Activated CD8-positive, alpha-beta T cell treated with anti-CD3 and anti-CD28 coated beads for 36 hours (primary cell): Measurements from ENCODE around the gene ZNF800. TPM values are rescaled to one million over a fixed set of nuclear protein-coding genes. Genes with fewer than 3 reads are reported as not detected.
A peak's percentile ranks its signal among the peaks of the same experiment; 100 is the strongest.

Source experiments
- ATAC-seq: fragments of 200-7000 bp; cut with Tn5 transposase; one replicate; pipeline ENCODE4 v1.10.0; 2021; ENCODE audit warnings: mild to moderate bottlenecking, moderate library complexity
- CTCF ChIA-PET: fragments of 350-600 bp; sonication (Branson Sonifier 250); formaldehyde crosslinking; loops from one replicate; lab custom pipeline; 2021; ENCODE audit warnings: antibody characterized with exemption; lab: Charles Lee
- POLR2A ChIA-PET: fragments of 350-600 bp; sonication (Branson Sonifier 250); formaldehyde crosslinking; loops from one replicate; lab custom pipeline; 2021; ENCODE audit warnings: antibody characterized with exemption; lab: Charles Lee
- DNase-seq: peaks from one replicate; pipeline ENCODE4 v3.0.0-alpha.2; 2020
- H3K27ac Mint-ChIP-seq: one replicate; pipeline ENCODE4 v1.8.0; 2021; ENCODE audit warnings: mild to moderate bottlenecking, mixed read lengths
- H3K27me3 Mint-ChIP-seq: one replicate; pipeline ENCODE4 v1.8.0; 2021; ENCODE audit warnings: mixed read lengths
- H3K36me3 Mint-ChIP-seq: one replicate; pipeline ENCODE4 v1.8.0; 2021; ENCODE audit warnings: low read depth, mixed read lengths
- H3K4me1 Mint-ChIP-seq: one replicate; pipeline ENCODE4 v1.8.0; 2021; ENCODE audit warnings: low read depth, mixed read lengths
- H3K4me3 Mint-ChIP-seq: one replicate; pipeline ENCODE4 v1.8.0; 2021; ENCODE audit warnings: mild to moderate bottlenecking, moderate library complexity, mixed read lengths
- H3K9me3 Mint-ChIP-seq: one replicate; pipeline ENCODE4 v1.8.0; 2021; ENCODE audit warnings: mixed read lengths
- intact Hi-C: fragments of 100-400 bp; cut with micrococcal nuclease; formaldehyde crosslinking; loops from one replicate; pipeline ENCODE4 v1.10.0; 2022
- total RNA-seq, 2 experiments: library from RNA; stranded (reverse); gene quantifications; one replicate each; pipeline ENCODE4 v1.2.3, GENCODE V29; 2021
- TF ChIP-seq, protein P1 (sequence below): fragments of 200-600 bp; IDR thresholded peaks from one replicate; pipeline ENCODE4 v1.8.0; 2022; ENCODE audit warnings: antibody characterized with exemption, mild to moderate bottlenecking

ZNF800 gene
- total RNA-seq, 2 experiments from 2014 or later, result 29.3 to 31.1 TPM

DNA sequence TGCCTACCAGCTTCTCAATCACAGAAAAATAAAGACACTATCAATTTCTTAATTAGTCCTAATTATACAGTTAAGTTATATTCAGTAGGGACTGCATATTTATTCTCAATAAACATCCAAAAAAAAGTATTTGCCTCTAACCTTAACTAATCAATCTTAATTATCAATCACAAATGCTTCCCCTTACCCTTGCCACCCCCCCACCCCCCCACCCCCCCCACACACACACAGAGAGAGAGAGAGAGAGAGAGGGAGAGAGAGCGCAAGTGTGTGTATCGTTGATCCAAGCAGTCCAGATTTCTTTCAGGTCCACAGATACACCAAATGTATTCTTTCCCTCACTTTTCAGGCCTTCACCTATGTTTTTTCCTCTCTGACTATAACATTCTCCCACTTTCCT is 12.9 kb downstream of the ZNF800 start:
- no peaks in the 10 kb centered on the region for H3K9me3 Mint-ChIP-seq
- peaks cover 75% of the 10 kb centered on the region for H3K4me1 Mint-ChIP-seq
- no peaks in the 10 kb centered on the region for H3K27me3 Mint-ChIP-seq

DNA sequence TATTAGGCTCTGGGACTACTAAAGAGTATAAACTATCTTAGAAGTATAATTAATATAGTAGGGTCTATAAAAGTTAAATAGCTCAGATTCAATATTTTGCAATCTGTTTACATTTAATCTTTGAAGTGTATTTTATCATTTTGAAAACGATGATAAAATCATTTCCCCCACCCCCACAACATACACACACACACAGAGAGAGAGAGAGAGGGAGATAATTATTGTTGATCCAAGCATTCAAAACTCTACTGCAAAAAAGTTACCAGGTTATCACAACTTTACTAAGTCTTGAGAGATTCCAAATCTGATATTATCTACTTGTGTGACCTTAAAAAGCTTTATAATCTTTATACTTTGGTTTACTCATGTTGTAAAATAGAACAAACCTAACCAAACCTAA is 14.0 kb downstream of the ZNF800 start:
- POLR2A ChIA-PET, result interaction anchor here (2.1 kb wide), 1 partner anchor 14 kb away, joined by 10 read pairs; the partner anchor contains the start of gene ZNF800
- H3K27me3 Mint-ChIP-seq, result no peaks in the 10 kb centered on the region
- intact Hi-C loops, result no loop called here
- peaks cover 47% of the 10 kb centered on the region for H3K36me3 Mint-ChIP-seq
- H3K27ac Mint-ChIP-seq, result no peak overlapping the region
- DNase-seq (no peak), ATAC-seq (no peak)
- TF ChIP-seq, protein P1, sequence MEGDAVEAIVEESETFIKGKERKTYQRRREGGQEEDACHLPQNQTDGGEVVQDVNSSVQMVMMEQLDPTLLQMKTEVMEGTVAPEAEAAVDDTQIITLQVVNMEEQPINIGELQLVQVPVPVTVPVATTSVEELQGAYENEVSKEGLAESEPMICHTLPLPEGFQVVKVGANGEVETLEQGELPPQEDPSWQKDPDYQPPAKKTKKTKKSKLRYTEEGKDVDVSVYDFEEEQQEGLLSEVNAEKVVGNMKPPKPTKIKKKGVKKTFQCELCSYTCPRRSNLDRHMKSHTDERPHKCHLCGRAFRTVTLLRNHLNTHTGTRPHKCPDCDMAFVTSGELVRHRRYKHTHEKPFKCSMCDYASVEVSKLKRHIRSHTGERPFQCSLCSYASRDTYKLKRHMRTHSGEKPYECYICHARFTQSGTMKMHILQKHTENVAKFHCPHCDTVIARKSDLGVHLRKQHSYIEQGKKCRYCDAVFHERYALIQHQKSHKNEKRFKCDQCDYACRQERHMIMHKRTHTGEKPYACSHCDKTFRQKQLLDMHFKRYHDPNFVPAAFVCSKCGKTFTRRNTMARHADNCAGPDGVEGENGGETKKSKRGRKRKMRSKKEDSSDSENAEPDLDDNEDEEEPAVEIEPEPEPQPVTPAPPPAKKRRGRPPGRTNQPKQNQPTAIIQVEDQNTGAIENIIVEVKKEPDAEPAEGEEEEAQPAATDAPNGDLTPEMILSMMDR, result no peak
- H3K4me3 Mint-ChIP-seq, result no peak overlapping the region
- no peaks in the 10 kb centered on the region for H3K9me3 Mint-ChIP-seq
- CTCF ChIA-PET, result interaction anchor here (1.3 to 1.4 kb wide), 2 partner anchors 11 to 14 kb away, joined by 4 to 10 read pairs; partner anchors contain the start of gene ZNF800
- H3K4me1 Mint-ChIP-seq, result peaks cover 76% of the 10 kb centered on the region

More for the DNA sequence above, 12.9 kb downstream of the ZNF800 start:
- no peak for DNase-seq
- Mint-ChIP-seq H3K36me3 (peaks cover 39% of the 10 kb centered on the region), H3K27ac (peak overlapping the region; percentile 61), H3K4me3 (no peak overlapping the region)
- ATAC-seq, result no peak
- TF ChIP-seq, protein P1, result no peak
- CTCF ChIA-PET, result no interaction called here
- POLR2A ChIA-PET, result interaction anchor here (1.9 kb wide), 1 partner anchor 12 kb away, joined by 14 read pairs; the partner anchor contains the start of gene ZNF800
- intact Hi-C loops, result no loop called here

DNA sequence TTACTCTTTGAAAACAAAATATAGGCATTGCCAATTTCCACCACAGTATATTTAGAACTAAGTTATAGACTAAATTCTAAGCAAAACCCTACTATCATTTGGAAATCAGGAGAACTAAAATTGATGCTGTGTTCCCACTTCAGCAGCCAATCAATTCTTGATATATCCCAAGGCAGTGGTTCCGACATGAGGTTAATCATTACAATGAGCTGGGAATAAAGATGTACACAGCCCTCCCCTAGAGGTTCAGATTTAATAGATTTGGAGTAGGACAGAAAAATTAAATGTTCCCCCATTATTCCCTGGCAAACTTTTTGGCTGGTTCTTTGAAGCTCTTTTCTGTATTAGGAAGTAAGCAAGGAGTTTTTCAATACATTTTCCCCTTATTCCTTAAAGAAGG is 15.1 kb downstream of the ZNF800 start:
- Mint-ChIP-seq H3K4me3 (no peak overlapping the region), H3K36me3 (peaks cover 46% of the 10 kb centered on the region), H3K27ac (no peak overlapping the region), H3K4me1 (peaks cover 71% of the 10 kb centered on the region), H3K9me3 (no peaks in the 10 kb centered on the region), H3K27me3 (no peaks in the 10 kb centered on the region)
- TF ChIP-seq, protein P1, result no peak
- POLR2A ChIA-PET, result interaction anchor here (2.1 kb wide), 1 partner anchor 15 kb away, joined by 10 read pairs; the partner anchor contains the start of gene ZNF800
- intact Hi-C loops, result no loop called here
- CTCF ChIA-PET, result interaction anchor here (0.6 to 1.4 kb wide), 6 partner anchors 10 to 137 kb away, joined by 3 to 10 read pairs (median 4); partner anchors contain the start of gene ZNF800
- DNase-seq (no peak), ATAC-seq (no peak)

DNA sequence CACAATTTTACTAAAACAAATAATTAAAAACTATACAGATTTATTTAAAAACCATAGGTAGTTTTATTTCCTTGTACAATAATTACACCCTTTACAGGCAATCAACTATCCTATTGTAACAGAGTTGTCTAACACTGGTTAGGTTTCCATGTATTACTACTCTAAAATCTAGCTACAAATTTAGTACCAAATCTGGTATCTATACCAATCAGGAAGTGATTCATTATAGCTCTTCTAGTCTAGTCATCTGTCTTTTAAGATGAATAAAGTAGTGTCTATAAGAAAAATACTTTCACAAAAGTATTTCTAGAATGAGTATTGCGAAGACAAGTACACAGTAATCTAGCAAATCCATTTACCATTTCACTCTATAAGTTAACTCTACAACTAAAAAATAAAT is 16.9 kb downstream of the ZNF800 start:
- DNase-seq (no peak), ATAC-seq (peak; percentile 90)
- intact Hi-C loops, result no loop called here
- POLR2A ChIA-PET, result interaction anchor here (1.5 kb wide), 1 partner anchor 16 kb away, joined by 3 read pairs; the partner anchor contains the start of gene ZNF800
- peaks cover 41% of the 10 kb centered on the region for H3K36me3 Mint-ChIP-seq
- no peaks in the 10 kb centered on the region for H3K27me3 Mint-ChIP-seq
- H3K4me3 Mint-ChIP-seq, result no peak overlapping the region
- CTCF ChIA-PET, result interaction anchor here (1.4 kb wide), 1 partner anchor 28 kb away, joined by 6 read pairs; no protein-coding TSS in a partner anchor
- TF ChIP-seq, protein P1, result no peak
- H3K27ac Mint-ChIP-seq, result no peak overlapping the region
- no peaks in the 10 kb centered on the region for H3K9me3 Mint-ChIP-seq
- H3K4me1 Mint-ChIP-seq, result peaks cover 61% of the 10 kb centered on the region

DNA sequence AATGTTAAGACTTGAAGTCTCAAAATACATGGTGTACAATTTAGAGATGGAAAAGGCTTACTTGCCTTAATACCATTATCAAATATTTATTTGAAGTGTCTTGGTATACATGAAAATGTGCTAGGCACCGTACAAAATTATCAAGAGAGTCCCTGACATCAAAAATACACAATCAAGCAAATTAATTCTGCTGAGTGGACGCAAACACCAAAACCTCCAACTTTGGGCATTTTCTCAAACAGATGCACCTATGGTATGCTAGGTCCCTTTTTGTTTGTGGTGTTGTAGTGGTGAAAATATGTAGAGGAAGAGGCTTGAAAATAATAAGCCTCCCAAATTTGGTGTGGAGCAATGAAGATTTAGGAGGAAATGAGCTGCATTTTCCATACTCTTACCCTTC is 24.8 kb downstream of the ZNF800 start:
- intact Hi-C loops, result no loop called here
- no peaks in the 10 kb centered on the region for H3K9me3 Mint-ChIP-seq
- ATAC-seq (no peak), DNase-seq (no peak)
- peak overlapping the region; percentile 29 for H3K27ac Mint-ChIP-seq
- CTCF ChIA-PET, result interaction anchor here (1.0 to 6.5 kb wide), 3 partner anchors 11 to 80 kb away, joined by 3 to 50 read pairs (median 4); no protein-coding TSS in a partner anchor
- H3K27me3 Mint-ChIP-seq, result no peaks in the 10 kb centered on the region
- H3K36me3 Mint-ChIP-seq, result peaks cover 41% of the 10 kb centered on the region
- TF ChIP-seq, protein P1, result no peak
- no peak overlapping the region for H3K4me3 Mint-ChIP-seq
- H3K4me1 Mint-ChIP-seq, result peaks cover 44% of the 10 kb centered on the region
- POLR2A ChIA-PET, result no interaction called here
